Measurements from ENCODE around the gene SCARB1.

The SCARB1 gene

DNA sequence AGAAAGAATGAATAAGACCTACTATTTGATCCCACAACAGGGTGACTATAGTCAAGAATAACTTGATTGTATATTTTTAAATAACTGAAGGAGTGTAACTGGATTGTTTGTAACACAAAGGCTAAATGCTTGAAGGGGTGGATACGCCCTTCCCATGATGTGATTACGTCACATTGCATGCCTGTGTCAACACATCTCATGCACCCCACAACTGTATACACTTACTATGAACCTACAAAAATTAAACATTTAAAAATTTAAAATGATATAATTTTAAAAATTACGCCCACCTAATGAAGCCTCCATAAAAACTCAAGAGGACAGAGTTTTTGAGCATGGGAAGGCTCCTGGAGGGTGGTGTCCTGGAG is 94.5 kb downstream of the SCARB1 start:
- no peak overlapping the region for H3K4me2 ChIP-seq (ENCODE audit: insufficient read depth, low read length)
- no peak overlapping the region for H3K27ac ChIP-seq (ENCODE audit: low read length)
- no peaks in the 10 kb centered on the region for H3K79me2 ChIP-seq (ENCODE audit: insufficient read depth, low read length)
- TF ChIP-seq EZH2 (IDR thresholded peaks at IDR 0.05; ENCODE audit: borderline replicate concordance, low read depth, low read length, severe bottlenecking) (no peak), CTCF (IDR thresholded peaks at IDR 0.05; ENCODE audit: borderline replicate concordance, extremely low read depth, low read length, poor library complexity, severe bottlenecking) (no peak)
- no peak overlapping the region for H2AFZ ChIP-seq (ENCODE audit: low read depth, low read length)
- H3K9ac ChIP-seq (ENCODE audit: low read depth, low read length), result no peak overlapping the region
- peaks cover 13% of the 10 kb centered on the region for H3K4me1 ChIP-seq (ENCODE audit: insufficient read depth, low read length)
- DNase-seq (no peak), ATAC-seq (ENCODE audit: insufficient read depth, low read depth) (no peak)
- H3K4me3 ChIP-seq (ENCODE audit: low read depth in 1 of 2, low read length in 2 of 2), result no peak overlapping the region
- no peaks in the 10 kb centered on the region for H3K36me3 ChIP-seq (ENCODE audit: insufficient read depth, low read length)
- 0 out of 2 replicates have a peak, but pooled peaks cover 5% of the 10 kb centered on the region for H4K20me1 ChIP-seq (ENCODE audit: insufficient read depth, low read length)
- peaks cover 3% of the 10 kb centered on the region for H3K27me3 ChIP-seq (ENCODE audit: insufficient read depth, low read length, poor library complexity)
- peaks cover 10% of the 10 kb centered on the region for H3K9me3 ChIP-seq (ENCODE audit: insufficient read depth, low read length, severe bottlenecking)

DNA sequence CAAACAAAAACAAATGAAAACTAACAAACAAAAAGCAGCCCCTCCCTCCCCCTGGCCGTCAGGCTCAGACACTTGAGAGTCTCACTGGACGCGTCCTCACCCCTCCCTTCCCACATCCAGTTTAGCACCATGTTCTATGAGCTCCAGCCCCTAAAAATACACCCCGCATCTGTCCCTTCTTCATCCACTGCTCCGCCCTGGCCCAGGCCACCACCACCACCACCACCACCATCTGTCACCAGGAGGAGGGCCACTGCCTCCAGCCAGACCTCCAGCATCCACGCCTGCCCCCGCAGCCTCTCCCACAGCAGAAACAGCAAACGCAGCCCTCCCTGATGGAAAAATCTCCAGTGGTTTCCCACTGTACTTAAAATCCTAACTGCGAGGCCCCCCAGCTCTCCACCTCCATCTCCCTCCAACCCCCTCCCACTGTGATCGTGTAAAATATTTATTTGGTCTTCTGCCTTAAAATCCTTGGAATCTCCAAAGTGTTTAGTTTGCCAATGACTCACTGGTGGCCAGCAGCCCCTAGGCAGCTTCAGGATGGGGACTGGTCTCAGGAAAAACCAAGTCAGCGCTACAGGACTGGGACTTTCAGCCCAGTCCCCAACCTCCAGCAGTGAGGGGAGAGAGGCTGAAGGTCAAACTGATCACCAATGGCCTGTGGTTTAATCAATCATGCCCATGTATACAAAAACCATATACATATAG is 95.1 kb downstream of the SCARB1 start:
- Histone ChIP-seq H3K4me2 (ENCODE audit: insufficient read depth, low read length) (no peak overlapping the region), H3K36me3 (ENCODE audit: insufficient read depth, low read length) (no peaks in the 10 kb centered on the region), H4K20me1 (ENCODE audit: insufficient read depth, low read length) (0 out of 2 replicates have a peak, but pooled peaks cover 5% of the 10 kb centered on the region), H3K27me3 (ENCODE audit: insufficient read depth, low read length, poor library complexity) (peaks cover 3% of the 10 kb centered on the region), H3K79me2 (ENCODE audit: insufficient read depth, low read length) (no peaks in the 10 kb centered on the region), H3K4me1 (ENCODE audit: insufficient read depth, low read length) (peaks cover 13% of the 10 kb centered on the region), H3K27ac (ENCODE audit: low read length) (no peak overlapping the region), H3K9me3 (ENCODE audit: insufficient read depth, low read length, severe bottlenecking) (peaks cover 11% of the 10 kb centered on the region), H3K9ac (ENCODE audit: low read depth, low read length) (no peak overlapping the region), H2AFZ (ENCODE audit: low read depth, low read length) (no peak overlapping the region), H3K4me3 (ENCODE audit: low read depth in 1 of 2, low read length in 2 of 2) (no peak overlapping the region)
- no peak for DNase-seq
- no peak for ATAC-seq (ENCODE audit: insufficient read depth, low read depth)
- no peak for TF ChIP-seq CTCF (IDR thresholded peaks at IDR 0.05; ENCODE audit: borderline replicate concordance, extremely low read depth, low read length, poor library complexity, severe bottlenecking)
- TF ChIP-seq EZH2 (IDR thresholded peaks at IDR 0.05; ENCODE audit: borderline replicate concordance, low read depth, low read length, severe bottlenecking), result no peak

- peak; percentile 91 for ATAC-seq (ENCODE audit: insufficient read depth, low read depth)
- TF ChIP-seq CTCF (IDR thresholded peaks at IDR 0.05; ENCODE audit: borderline replicate concordance, extremely low read depth, low read length, poor library complexity, severe bottlenecking) (peak; percentile 99), EZH2 (IDR thresholded peaks at IDR 0.05; ENCODE audit: borderline replicate concordance, low read depth, low read length, severe bottlenecking) (no peak)
- peak; percentile 86 for DNase-seq
- Histone ChIP-seq H3K27ac (ENCODE audit: low read length) (no peak overlapping the region), H3K36me3 (ENCODE audit: insufficient read depth, low read length) (no peaks in the 10 kb centered on the region), H2AFZ (ENCODE audit: low read depth, low read length) (no peak overlapping the region), H3K79me2 (ENCODE audit: insufficient read depth, low read length) (no peaks in the 10 kb centered on the region), H4K20me1 (ENCODE audit: insufficient read depth, low read length) (0 out of 2 replicates have a peak, but pooled peaks cover 5% of the 10 kb centered on the region), H3K9me3 (ENCODE audit: insufficient read depth, low read length, severe bottlenecking) (peaks cover 11% of the 10 kb centered on the region), H3K9ac (ENCODE audit: low read depth, low read length) (no peak overlapping the region), H3K4me1 (ENCODE audit: insufficient read depth, low read length) (peaks cover 13% of the 10 kb centered on the region), H3K4me3 (ENCODE audit: low read depth in 1 of 2, low read length in 2 of 2) (no peak overlapping the region), H3K4me2 (ENCODE audit: insufficient read depth, low read length) (no peak overlapping the region), H3K27me3 (ENCODE audit: insufficient read depth, low read length, poor library complexity) (peaks cover 3% of the 10 kb centered on the region)
These were observed 96.4 kb downstream of the SCARB1 start for GRCh38 chr12:124767066-124767821.

Measured in DND-41 (cell line).